MM.1S (cell line): ENCODE data around the gene DFFB.

ENCODE experiments used
- CTCF ChIP-seq: fragments of 300-600 bp; sonication (generic); IDR thresholded peaks from 2 replicates; pipeline ENCODE4 v1.5.1; 2016; ENCODE audit warnings: antibody characterized with exemption, low read length, mixed read lengths
- EZH2 ChIP-seq: fragments of 300-600 bp; sonication (generic); optimal IDR thresholded peaks from 2 replicates; pipeline ENCODE3; 2017; ENCODE audit warnings: low read depth, mild to moderate bottlenecking, antibody characterized with exemption, low read length, mixed read lengths
- EZH2phosphoT487 ChIP-seq: fragments of 300-600 bp; sonication (generic); IDR thresholded peaks from 2 replicates; pipeline ENCODE4 v1.6.1; 2018; ENCODE audit warnings: antibody characterized with exemption, low read length

- TF ChIP-seq CTCF, result no peak
- TF ChIP-seq EZH2phosphoT487, result no peak
- TF ChIP-seq EZH2, result no peak
Observed at GRCh38 chr1:3820316-3820715, 37.0 kb upstream of the DFFB start.
